Measurements from ENCODE around the gene TOPBP1.

DNA sequence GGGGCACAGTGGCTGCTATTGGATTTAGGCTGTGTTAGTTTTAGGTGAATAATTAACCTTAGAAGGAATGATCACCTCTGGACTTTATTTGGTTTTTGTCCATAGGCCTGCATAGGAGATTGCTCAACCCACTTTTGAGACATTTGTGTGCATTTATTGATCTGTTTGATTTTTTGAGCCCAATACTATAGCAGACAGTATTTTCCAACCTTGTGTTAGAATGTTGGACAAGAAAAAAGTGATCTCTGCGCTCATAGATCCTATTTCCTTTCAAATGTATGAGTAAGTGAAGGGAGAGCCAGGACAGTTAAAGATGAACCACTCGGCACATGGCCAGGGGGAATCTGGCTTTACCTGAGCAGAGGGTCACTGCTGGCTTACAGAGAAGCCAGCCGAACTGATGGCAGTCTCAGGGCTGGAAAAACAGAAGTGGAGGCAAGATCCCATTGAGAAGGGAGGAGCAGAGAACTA, 8.8 kb upstream of the TOPBP1 start:
- TF ChIP-seq, protein P1, sequence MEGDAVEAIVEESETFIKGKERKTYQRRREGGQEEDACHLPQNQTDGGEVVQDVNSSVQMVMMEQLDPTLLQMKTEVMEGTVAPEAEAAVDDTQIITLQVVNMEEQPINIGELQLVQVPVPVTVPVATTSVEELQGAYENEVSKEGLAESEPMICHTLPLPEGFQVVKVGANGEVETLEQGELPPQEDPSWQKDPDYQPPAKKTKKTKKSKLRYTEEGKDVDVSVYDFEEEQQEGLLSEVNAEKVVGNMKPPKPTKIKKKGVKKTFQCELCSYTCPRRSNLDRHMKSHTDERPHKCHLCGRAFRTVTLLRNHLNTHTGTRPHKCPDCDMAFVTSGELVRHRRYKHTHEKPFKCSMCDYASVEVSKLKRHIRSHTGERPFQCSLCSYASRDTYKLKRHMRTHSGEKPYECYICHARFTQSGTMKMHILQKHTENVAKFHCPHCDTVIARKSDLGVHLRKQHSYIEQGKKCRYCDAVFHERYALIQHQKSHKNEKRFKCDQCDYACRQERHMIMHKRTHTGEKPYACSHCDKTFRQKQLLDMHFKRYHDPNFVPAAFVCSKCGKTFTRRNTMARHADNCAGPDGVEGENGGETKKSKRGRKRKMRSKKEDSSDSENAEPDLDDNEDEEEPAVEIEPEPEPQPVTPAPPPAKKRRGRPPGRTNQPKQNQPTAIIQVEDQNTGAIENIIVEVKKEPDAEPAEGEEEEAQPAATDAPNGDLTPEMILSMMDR (IDR thresholded peaks at IDR 0.05): no peak
- TF ChIP-seq POLR2A (IDR thresholded peaks at IDR 0.05): no peak
